Activated naive CD4-positive, alpha-beta T cell treated with anti-CD3 and anti-CD28 coated beads for 36 hours (primary cell): ENCODE results near the gene PDILT. TPM values are rescaled to one million over a fixed set of nuclear protein-coding genes. Genes with fewer than 3 reads are reported as not detected.

Source experiments
- CTCF ChIA-PET: fragments of 350-600 bp; sonication (Branson Sonifier 250); formaldehyde crosslinking; loops from one replicate; lab custom pipeline; 2021; ENCODE audit warnings: antibody characterized with exemption; lab: Charles Lee
- DNase-seq: peaks from one replicate; pipeline ENCODE4 v3.0.0-alpha.2; 2020
- H3K27ac Mint-ChIP-seq: one replicate; pipeline ENCODE4 v1.8.0; 2021; ENCODE audit warnings: mild to moderate bottlenecking, mixed read lengths
- H3K27me3 Mint-ChIP-seq: one replicate; pipeline ENCODE4 v1.8.0; 2021; ENCODE audit warnings: low read depth, mixed read lengths
- H3K36me3 Mint-ChIP-seq: one replicate; pipeline ENCODE4 v1.8.0; 2021; ENCODE audit warnings: low read depth, mixed read lengths
- H3K4me1 Mint-ChIP-seq: one replicate; pipeline ENCODE4 v1.8.0; 2021; ENCODE audit warnings: low read depth, mixed read lengths
- H3K4me3 Mint-ChIP-seq: one replicate; pipeline ENCODE4 v1.8.0; 2021; ENCODE audit warnings: mild to moderate bottlenecking, moderate library complexity, mixed read lengths
- H3K9me3 Mint-ChIP-seq: one replicate; pipeline ENCODE4 v1.8.0; 2021; ENCODE audit warnings: mixed read lengths
- intact Hi-C: fragments of 100-400 bp; cut with micrococcal nuclease; formaldehyde crosslinking; loops from one replicate; pipeline ENCODE4 v1.15.1; 2023
- total RNA-seq, 2 experiments: library from RNA; stranded (reverse); gene quantifications; one replicate each; pipeline ENCODE4 v1.2.3, GENCODE V29; 2021

Gene PDILT
- total RNA-seq, 2 experiments from 2014 or later = not detected

GRCh38 chr16:20348365-20349185 is 56.0 kb downstream of the PDILT start:
- CTCF ChIA-PET = interaction anchor here (1.0 to 1.2 kb wide), 2 partner anchors 34 to 36 kb away, joined by 3 to 6 read pairs; no protein-coding TSS in a partner anchor
- H3K4me1 Mint-ChIP-seq = no peaks in the 10 kb centered on the region
- H3K27ac Mint-ChIP-seq = no peak overlapping the region
- no peak for DNase-seq
- H3K4me3 Mint-ChIP-seq = no peak overlapping the region
- no peaks in the 10 kb centered on the region for H3K36me3 Mint-ChIP-seq
- H3K9me3 Mint-ChIP-seq = no peaks in the 10 kb centered on the region
- intact Hi-C loops = no loop called here
- H3K27me3 Mint-ChIP-seq = no peaks in the 10 kb centered on the region

GRCh38 chr16:20347666-20348364 is 56.7 kb downstream of the PDILT start:
- no peaks in the 10 kb centered on the region for H3K27me3 Mint-ChIP-seq
- no peaks in the 10 kb centered on the region for H3K9me3 Mint-ChIP-seq
- H3K4me1 Mint-ChIP-seq = no peaks in the 10 kb centered on the region
- H3K36me3 Mint-ChIP-seq = no peaks in the 10 kb centered on the region
- DNase-seq = no peak
- CTCF ChIA-PET = no interaction called here
- no peak overlapping the region for H3K27ac Mint-ChIP-seq
- no peak overlapping the region for H3K4me3 Mint-ChIP-seq
- intact Hi-C loops = no loop called here

DNA sequence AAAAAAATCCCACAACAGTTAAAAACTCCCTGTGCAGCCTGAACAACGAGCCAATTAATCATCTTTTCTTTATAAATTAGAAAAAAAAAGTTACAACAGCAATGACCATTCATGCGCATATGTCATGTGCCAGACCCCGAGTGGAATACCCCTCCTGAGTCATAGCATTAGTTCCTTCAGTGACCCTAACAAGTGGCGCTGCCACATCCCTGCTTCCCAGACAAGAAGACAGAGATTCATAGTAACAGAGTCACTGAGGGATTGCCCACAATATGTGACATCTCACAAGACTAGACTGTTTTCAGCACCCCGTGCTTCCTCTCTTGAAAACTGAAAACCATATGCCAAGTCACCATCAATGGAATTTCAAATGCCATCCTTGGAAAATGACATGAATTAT is 59.9 kb downstream of the PDILT start:
- no peak for DNase-seq
- Mint-ChIP-seq H3K4me3 (no peak overlapping the region), H3K27ac (no peak overlapping the region), H3K4me1 (no peaks in the 10 kb centered on the region), H3K36me3 (no peaks in the 10 kb centered on the region), H3K27me3 (no peaks in the 10 kb centered on the region), H3K9me3 (no peaks in the 10 kb centered on the region)
- CTCF ChIA-PET = no interaction called here
- intact Hi-C loops = no loop called here

DNA sequence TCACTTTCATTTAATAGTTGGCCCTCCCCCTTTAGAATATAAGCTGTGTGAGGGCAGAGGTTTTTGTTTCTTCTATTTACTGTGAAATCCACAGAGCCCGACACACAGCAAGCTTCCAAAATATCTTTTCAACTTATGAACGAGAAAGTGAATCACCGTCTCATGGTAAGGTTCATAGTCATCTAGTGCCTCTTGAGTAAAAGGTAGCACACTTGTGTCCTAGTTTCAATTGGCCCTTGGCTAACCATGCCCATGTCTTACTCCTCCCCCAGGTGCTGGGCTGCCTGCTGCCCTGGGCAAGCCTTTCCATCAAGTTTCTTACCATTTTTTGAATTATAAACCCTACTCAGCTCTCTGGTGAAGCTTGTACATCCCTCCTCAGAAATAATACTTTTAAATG is 64.8 kb downstream of the PDILT start:
- Mint-ChIP-seq H3K36me3 (no peaks in the 10 kb centered on the region), H3K27ac (no peak overlapping the region), H3K4me1 (no peaks in the 10 kb centered on the region), H3K9me3 (no peaks in the 10 kb centered on the region), H3K4me3 (no peak overlapping the region), H3K27me3 (no peaks in the 10 kb centered on the region)
- DNase-seq = no peak
- CTCF ChIA-PET = no interaction called here
- intact Hi-C loops = no loop called here

GRCh38 chr16:20336955-20337354 is 67.6 kb downstream of the PDILT start:
- H3K27me3 Mint-ChIP-seq = peaks cover 3% of the 10 kb centered on the region
- H3K36me3 Mint-ChIP-seq = no peaks in the 10 kb centered on the region
- CTCF ChIA-PET = no interaction called here
- H3K9me3 Mint-ChIP-seq = no peaks in the 10 kb centered on the region
- DNase-seq = no peak
- no peak overlapping the region for H3K27ac Mint-ChIP-seq
- H3K4me3 Mint-ChIP-seq = no peak overlapping the region
- intact Hi-C loops = no loop called here
- H3K4me1 Mint-ChIP-seq = no peaks in the 10 kb centered on the region

DNA sequence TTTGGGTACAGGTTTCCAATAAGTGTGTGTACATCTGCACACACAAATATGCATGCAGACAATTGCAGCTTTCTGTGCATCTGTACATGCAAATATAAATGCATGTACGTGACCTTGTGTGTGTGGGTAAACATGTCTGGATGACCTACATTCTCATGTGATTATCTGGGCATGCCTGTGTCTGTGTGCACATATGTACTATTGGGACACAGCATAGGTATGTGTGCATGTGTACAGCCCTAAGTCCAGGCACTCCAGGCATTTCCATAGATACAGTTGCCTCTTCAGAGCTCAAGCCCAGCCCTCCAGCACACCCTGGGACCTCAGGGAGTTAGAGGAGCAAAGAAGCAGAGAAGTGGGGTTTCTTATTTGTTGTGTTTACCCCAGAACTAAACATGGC is 70.1 kb downstream of the PDILT start:
- no peaks in the 10 kb centered on the region for H3K36me3 Mint-ChIP-seq
- peaks cover 3% of the 10 kb centered on the region for H3K27me3 Mint-ChIP-seq
- intact Hi-C loops = no loop called here
- H3K27ac Mint-ChIP-seq = no peak overlapping the region
- no peaks in the 10 kb centered on the region for H3K4me1 Mint-ChIP-seq
- H3K9me3 Mint-ChIP-seq = no peaks in the 10 kb centered on the region
- H3K4me3 Mint-ChIP-seq = no peak overlapping the region
- no peak for DNase-seq
- CTCF ChIA-PET = interaction anchor here (1.1 to 1.9 kb wide), 2 partner anchors 34 to 51 kb away, joined by 5 to 6 read pairs; no protein-coding TSS in a partner anchor

DNA sequence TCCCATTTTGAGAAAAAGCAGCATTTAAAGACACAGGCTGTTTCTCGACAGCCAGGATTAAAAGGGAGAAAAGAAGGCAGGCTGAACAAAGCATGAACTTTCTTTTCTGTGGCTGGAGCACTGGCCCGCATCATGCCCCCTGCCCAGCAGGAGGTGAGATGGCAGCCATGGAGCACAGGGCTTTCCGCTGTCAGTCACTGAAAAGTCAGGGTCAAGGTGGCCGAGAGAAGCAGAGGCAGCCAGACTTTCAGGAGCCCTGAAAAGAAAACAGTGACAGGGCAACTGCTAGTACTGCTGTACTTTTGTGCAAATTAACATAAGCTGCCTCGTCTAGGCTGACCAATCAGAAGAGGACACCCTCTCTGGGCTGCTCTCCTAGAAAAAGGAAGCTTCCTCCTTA is 71.4 kb downstream of the PDILT start:
- Mint-ChIP-seq H3K4me1 (no peaks in the 10 kb centered on the region), H3K9me3 (no peaks in the 10 kb centered on the region), H3K4me3 (no peak overlapping the region), H3K27me3 (peaks cover 3% of the 10 kb centered on the region), H3K27ac (no peak overlapping the region), H3K36me3 (no peaks in the 10 kb centered on the region)
- no peak for DNase-seq
- CTCF ChIA-PET = no interaction called here
- intact Hi-C loops = no loop called here

- no peaks in the 10 kb centered on the region for H3K4me1 Mint-ChIP-seq
- no peak overlapping the region for H3K27ac Mint-ChIP-seq
- no peak overlapping the region for H3K4me3 Mint-ChIP-seq
- no peaks in the 10 kb centered on the region for H3K36me3 Mint-ChIP-seq
- H3K9me3 Mint-ChIP-seq = no peaks in the 10 kb centered on the region
- CTCF ChIA-PET = no interaction called here
- no peak for DNase-seq
- intact Hi-C loops = no loop called here
- peaks cover 3% of the 10 kb centered on the region for H3K27me3 Mint-ChIP-seq
These were observed 72.1 kb downstream of the PDILT start for GRCh38 chr16:20332411-20332810.

DNA sequence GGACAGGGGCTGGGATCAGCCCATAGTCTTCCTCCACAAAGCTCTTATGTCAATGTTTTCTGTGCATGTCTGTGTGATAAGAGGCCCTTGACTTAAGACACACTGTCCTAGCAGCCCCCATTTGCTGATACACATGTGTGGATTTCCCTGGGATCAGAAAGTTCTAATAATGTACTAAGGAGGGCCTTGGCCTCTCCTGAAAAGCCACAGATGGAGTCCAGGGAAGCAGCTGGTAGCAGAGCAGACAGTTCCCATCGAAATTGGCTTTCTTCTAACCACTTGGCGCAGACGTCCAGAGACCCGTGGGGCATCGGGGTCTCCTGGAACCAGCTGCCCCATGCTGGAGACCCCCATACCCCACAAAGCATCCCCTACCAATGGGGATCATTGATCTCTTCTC is 72.9 kb downstream of the PDILT start:
- intact Hi-C loops = no loop called here
- Mint-ChIP-seq H3K27ac (no peak overlapping the region), H3K36me3 (no peaks in the 10 kb centered on the region), H3K27me3 (peaks cover 3% of the 10 kb centered on the region), H3K9me3 (no peaks in the 10 kb centered on the region), H3K4me1 (no peaks in the 10 kb centered on the region), H3K4me3 (no peak overlapping the region)
- no peak for DNase-seq
- CTCF ChIA-PET = no interaction called here

DNA sequence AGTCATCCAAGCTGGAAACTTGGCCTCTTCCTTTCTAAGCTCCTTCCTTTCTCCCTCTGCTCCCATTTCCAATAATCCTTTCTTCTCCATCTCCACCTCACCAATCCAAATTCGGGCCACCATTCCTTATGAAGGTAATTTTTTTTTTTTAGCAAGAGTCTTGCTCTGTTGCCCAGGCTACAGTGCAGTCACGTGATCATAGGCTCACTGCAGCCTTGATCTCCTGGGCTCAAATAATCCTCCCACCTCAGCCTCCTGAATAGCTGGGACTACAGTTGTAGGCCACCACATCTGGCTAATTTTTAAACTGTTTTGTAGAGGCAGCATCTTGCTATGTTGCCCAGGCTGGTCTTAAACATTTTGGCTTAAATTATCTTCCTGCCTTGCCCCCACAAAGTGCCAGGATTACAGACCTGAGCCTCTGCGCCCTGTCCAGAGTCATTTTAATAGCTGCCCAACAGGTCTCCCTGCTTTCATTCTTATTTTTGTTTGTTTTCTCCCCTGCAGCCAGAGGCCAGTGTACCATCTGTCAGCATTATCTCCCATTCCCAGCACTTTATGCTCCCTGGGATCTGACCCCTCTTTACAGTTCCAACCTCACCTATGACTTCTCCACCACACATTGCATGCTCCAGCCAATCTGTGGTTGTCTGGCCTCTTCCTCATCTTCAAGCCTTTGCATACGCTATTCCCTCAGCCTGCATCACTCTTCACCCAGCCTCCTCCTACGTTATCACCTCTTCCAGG is 75.0 kb downstream of the PDILT start:
- Mint-ChIP-seq H3K27me3 (peaks cover 4% of the 10 kb centered on the region), H3K27ac (no peak overlapping the region), H3K4me3 (no peak overlapping the region), H3K36me3 (no peaks in the 10 kb centered on the region), H3K4me1 (no peaks in the 10 kb centered on the region), H3K9me3 (no peaks in the 10 kb centered on the region)
- DNase-seq = no peak
- CTCF ChIA-PET = interaction anchor here (0.6 kb wide), 1 partner anchor 137 kb away, joined by 4 read pairs; no protein-coding TSS in a partner anchor
- intact Hi-C loops = no loop called here

DNA sequence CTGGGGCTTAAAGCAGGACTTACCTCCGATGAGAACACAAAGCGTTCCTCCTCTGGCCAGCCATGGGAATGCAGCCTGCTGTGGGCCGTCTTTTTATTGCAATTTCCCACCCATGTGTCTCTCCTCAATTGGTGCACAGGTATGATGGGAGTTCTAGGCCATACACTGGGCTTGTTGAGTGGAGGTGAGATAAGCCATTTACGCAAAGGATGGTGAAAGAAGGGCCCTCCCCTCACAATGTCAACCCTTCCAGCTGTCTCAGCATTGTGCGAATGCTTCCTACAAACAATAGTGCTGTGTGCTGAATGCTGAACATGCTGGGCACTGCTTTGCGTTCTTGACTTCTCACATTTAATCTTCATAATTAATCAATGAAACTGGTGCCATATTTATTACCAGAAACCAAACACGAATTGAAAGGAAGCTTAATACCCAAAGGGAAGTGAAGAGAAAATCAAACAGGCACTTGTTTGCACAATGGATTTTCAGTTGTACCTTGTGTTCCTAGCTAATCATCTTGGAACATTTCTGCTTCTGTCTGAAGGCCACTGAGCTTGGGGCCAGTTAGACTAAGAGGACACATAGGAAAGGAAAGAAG is 77.0 kb downstream of the PDILT start, which contains the start of gene GP2:
TSS of gene GP2 (minus strand) at position 70 of the 598 bp plus-strand sequence. CDS start 1,082 bp downstream, outside the sequence.
- no peaks in the 10 kb centered on the region for H3K36me3 Mint-ChIP-seq
- no peak within 1 kb of the TSS for H3K27ac Mint-ChIP-seq
- no peaks in the 10 kb centered on the region for H3K9me3 Mint-ChIP-seq

DNA sequence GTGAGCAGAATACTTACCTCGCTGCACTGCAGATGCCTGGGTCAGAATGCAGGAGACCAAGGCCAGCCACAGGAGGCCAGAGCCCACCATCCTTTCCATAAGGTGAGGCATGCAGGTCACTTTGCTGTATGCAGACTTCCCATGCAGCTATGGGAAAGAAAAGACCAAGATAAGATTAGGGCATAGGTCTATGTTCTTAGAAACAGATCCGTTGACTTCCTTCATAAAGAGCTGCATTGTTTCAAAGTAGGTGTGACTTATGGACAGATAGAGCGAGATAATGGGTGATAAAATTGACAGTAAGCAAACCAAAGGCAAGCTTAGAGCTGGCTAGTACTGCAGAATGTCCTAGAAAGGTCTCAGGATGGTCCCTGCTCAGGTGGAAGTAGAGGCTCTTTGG is 78.2 kb downstream of the PDILT start:
- no peak overlapping the region for H3K27ac Mint-ChIP-seq
- H3K4me3 Mint-ChIP-seq = no peak overlapping the region
- no peak for DNase-seq
- H3K4me1 Mint-ChIP-seq = no peaks in the 10 kb centered on the region
- CTCF ChIA-PET = interaction anchor here (0.8 kb wide), 1 partner anchor 630 kb away, joined by 3 read pairs; no protein-coding TSS in a partner anchor
- intact Hi-C loops = no loop called here
- no peaks in the 10 kb centered on the region for H3K36me3 Mint-ChIP-seq
- no peaks in the 10 kb centered on the region for H3K9me3 Mint-ChIP-seq
- H3K27me3 Mint-ChIP-seq = peaks cover 6% of the 10 kb centered on the region

More for the DNA sequence above, 77.0 kb downstream of the PDILT start, which contains the start of gene GP2:
- CTCF ChIA-PET = no interaction called here
- Mint-ChIP-seq H3K4me3 (no peak within 1 kb of the TSS), H3K4me1 (no peaks in the 10 kb centered on the region), H3K27me3 (peaks cover 4% of the 10 kb centered on the region)
- intact Hi-C loops = no loop called here
- no peak for DNase-seq
